GM04503 (cell line): ENCODE data around the gene SCAMP2.

Source experiments
- DNase-seq: peaks from one replicate; pipeline ENCODE4 v3.0.0-alpha.2; 2012; ENCODE audit warnings: low read depth

The SCAMP2 gene

GRCh38 chr15:74838137-74838516 lies 35.0 kb downstream of the SCAMP2 start:
- DNase-seq = no peak

DNA sequence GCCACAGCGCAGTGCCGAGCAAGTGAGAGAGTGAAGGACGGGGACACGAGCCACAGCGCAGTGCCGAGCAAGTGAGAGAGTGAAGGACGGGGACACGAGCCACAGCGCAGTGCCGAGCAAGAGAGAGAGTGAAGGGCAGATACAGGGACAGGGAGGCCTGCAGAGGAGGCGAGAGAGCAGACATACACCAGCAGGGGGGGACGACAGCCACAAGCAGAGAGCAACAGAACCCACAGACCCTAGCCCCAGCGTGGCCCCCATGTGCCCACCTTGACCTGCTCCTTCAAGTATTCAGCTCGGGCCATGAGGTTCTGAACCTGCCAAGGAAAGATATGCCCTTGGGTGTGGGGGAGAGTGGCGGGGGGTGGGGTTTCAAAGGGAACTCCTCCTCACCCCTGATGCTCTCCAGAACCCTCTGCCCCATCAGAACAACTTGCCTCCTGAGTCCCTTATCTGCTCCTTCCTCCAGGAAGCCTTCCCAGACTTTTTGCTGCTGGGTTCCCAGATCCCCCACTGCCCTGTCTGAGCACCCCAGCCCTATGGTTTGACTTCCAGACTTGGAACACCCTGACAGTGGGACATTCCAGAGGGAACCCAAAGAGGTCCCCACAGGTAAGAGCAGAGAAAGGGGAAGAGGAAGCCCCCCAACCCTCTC lies 35.6 kb downstream of the SCAMP2 start:
- DNase-seq = no peak

GRCh38 chr15:74836846-74837245 lies 36.3 kb downstream of the SCAMP2 start:
- DNase-seq = no peak

DNA sequence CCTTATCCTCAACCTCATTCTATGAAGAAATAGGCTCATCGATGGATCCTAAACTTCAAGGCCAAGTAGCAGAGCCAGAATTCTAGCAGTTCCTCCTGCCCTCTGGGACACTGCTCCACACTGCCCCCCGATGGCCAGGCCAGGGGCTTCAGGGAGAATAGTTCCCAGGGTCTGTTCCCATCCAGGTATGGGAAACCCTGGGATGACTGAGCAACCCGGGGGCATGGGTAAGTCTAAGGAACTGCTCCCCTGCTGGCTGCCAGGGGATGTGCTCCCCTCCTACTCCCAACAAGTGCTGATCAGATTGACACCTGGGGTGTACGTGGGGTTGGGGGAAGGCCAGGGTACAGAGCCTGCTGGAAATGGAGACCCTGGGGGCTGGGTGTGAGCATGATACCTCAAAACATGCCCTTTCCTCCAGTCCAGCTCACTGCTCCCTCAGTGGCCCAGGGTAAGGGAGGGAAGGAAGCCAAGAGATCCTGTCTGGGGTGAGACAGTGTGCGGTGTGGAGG lies 37.8 kb downstream of the SCAMP2 start:
- no peak for DNase-seq

DNA sequence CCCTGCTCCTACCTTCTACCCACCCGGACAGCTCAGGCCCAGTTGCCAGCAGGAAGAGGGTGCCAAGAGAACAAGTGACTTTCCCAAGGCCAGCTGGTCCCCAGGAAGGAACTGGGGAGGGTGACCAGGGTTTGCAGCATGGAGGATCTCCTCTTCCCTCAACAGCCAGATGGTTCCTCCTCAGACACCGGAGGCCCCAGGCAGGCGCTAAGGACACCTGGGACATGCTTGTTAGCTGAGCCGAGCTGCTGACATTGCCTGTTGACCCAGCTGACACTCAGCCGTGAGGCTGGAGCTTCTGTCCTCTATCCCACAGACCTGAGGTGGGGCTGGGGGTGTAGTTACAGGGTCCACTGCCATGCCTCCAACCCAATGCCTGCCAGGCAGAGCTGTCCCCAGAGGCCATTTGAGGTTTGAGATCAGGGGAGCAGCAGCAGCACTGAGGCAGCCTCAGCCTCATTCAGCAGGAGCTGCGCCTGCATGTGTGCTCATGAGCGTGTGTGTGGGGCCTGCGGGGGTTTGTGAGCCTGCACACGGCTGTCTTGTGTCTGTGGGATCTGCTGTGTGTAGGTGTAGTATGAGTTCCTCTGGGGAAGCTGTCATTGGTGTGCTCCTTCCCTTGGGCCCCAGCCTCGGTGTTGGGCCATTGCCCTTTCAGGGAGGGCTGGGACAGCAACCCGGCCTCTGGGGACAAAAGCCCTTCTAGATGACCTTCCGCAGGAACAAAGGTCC lies 39.6 kb downstream of the SCAMP2 start:
- no peak for DNase-seq

GRCh38 chr15:74832826-74833225 lies 40.3 kb downstream of the SCAMP2 start:
- no peak for DNase-seq

DNA sequence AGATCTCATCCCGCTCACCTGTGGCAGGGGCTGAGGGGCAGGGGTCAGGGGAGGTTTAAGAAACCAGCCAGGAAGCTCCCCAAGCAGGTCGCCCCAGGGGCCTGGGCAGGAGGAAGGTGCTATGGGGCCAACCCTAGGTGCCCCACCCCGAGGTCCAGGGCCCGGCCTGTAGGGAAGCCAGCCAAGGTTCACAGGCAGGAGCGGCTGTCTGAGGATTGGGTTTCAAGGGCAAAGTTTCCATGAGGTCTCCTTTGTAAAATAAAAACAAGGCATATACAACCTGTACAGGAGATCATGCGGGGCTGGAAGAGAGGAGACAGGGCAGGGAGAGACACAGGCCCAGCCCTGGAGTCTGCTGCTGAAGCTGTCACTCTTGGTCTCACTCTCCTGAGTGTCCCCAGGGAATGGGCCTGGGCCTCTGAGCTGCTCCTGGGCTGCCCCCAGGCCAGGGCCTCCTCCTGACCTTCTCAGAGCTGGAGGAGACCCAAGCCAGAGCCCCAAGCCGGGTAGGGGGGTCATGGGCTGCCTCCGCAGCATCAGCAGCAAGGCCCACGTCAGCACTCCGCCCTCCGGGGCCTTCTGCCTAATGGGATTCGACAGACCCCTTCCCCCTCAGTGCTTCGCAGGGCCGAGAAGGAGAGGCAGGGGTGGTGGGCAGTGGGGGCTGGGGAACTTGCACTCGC lies 41.2 kb downstream of the SCAMP2 start:
- no peak for DNase-seq

GRCh38 chr15:74830868-74831267 lies 42.3 kb downstream of the SCAMP2 start:
- DNase-seq = no peak

DNA sequence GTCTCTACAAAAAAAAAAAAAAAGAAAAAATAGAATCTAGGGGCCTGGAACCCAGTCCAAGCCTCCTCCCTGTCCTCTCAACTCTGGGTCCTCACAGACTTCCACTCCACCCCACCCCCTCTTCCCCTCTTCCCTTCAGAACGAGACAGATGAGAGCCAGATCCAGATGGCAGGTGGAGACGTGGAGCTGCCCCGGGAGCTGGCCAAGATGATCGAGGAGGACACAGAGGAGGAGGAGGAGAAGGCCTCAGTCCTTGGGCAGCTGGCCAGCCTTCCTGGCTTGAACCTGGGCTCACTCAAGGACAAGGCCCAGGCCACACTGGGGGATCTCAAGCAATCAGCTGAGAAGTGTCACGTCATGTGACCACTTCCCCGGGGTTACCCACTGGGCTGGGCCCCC lies 43.2 kb downstream of the SCAMP2 start:
- DNase-seq = no peak

GRCh38 chr15:74829486-74829885 lies 43.7 kb downstream of the SCAMP2 start:
- DNase-seq = no peak

DNA sequence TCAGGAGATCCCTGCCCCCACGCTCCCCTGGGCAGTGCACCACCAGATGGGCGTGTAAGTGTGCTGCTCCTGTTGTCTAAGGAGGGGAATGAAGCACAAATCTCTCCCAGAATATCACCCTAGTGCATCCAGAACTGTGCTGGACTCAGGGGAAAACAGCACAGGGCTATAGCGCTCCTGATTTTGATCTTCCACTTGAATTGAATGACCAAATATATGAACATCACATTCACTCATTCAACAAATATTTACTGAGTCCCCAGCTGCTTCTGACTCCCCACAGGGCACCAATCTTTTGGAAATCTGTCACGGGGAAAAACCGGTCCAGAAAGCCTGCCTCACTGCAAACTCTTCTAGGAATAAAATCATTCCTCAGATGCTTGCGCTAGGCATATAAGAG lies 44.3 kb downstream of the SCAMP2 start:
- DNase-seq = no peak

- DNase-seq = no peak
These were observed 45.6 kb downstream of the SCAMP2 start for GRCh38 chr15:74827614-74828013.

DNA sequence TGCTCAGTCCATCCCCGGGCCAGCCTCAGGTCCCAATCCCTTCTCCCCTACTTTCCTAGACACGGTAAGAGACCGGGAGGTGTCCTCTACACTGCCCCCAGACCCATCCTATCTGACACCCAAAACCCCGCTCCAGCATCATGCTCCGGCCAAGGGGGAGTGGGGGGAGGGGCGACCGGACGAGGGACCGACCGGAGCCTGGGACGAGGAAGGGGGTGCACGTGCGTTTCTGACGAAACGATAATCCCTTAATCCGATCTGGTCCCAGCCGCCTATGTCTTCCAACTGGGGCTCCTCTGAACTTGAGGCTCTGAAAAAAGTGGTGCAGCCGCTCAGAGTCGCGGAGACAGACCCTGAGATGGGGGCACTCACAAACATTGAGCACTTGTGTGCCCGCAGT lies 46.2 kb downstream of the SCAMP2 start:
- no peak for DNase-seq

DNA sequence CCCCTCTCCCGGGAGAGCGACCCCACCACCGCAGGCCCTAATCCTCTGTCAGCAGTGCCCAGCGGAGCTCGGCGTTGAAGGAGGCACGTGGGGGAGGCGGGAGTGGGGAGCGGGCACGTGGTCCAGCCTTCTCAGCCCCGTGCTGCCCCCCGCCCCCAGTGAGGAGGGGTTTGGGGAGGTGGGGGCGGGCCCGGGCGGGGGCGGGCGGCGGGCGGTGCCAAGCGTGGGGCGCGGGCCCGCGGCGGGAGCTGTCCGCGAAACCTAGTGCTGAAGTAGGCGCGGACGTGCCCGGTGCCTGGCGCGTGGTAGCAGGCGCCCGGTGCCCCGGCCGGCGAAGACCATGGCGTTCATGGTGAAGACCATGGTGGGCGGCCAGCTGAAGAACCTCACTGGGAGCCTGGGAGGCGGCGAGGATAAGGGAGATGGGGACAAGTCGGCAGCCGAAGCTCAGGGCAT lies 46.8 kb downstream of the SCAMP2 start, which contains the start of gene CPLX3:
TSS of gene CPLX3 (plus strand) at position 264 of the 456 bp plus-strand sequence. CDS start at position 341, 77 bp downstream.
- DNase-seq = no peak

DNA sequence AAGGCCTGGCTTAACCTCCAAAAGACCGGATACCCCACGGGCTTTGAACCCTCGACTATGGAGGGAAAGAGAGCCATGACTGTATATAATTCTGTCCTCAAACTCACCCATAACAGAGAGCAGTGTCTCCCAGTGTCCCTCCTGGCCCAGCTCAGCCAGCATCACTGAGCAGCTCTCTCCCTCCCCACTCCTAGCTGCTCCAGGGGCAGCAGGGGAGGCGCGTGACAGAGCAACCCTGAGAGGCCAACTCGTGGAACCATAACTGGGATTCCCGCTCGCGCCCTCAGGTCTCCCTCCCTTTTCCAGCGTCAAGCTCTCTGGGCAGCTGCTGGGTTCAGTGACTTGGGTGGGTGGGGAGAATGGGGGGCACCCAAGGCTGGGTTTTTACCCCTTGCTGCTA lies 47.3 kb downstream of the SCAMP2 start:
- DNase-seq = no peak

DNA sequence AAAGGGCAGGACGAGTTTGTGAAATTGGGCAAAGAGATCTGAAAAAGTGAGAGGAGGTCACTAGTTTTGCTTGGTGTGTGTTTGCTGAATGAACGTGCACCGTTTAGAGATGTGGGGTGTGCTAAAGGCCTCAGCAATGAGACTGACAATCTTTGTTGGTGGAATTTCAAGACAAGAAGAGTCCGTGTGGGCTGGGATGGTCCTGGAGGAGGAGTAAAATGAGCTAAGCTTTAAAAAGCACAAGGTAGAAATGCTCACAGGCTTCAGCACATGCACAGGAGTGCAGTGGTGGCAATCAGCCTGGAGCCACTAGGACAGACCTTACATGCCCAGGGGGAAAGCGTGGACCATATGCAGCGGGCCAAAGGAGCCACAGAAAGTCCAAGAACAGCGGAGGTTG lies 48.2 kb downstream of the SCAMP2 start:
- DNase-seq = no peak

- DNase-seq = no peak
These were observed 49.8 kb downstream of the SCAMP2 start for GRCh38 chr15:74823324-74823723.

DNA sequence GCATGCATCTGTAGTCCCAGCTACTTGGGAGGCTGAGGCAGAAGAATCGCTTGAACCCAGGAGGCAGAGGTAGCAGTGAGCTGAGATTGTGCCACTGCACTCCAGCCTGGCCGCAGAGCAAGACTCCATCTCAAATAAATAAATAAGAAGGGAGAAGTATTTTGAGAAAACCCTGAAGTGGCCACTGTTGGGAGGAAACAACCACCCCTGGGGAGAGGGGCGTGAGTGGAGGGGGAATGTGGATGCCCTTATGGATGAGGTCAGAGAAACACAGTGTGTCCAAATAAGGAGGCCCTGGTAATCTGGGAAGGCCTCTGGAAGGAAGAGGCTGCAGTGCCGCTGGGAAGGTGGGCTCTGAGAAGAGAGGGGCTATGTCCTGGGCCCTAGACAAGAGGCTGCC lies 50.9 kb downstream of the SCAMP2 start:
- no peak for DNase-seq

GRCh38 chr15:74821790-74822158 lies 51.4 kb downstream of the SCAMP2 start:
- DNase-seq = no peak

DNA sequence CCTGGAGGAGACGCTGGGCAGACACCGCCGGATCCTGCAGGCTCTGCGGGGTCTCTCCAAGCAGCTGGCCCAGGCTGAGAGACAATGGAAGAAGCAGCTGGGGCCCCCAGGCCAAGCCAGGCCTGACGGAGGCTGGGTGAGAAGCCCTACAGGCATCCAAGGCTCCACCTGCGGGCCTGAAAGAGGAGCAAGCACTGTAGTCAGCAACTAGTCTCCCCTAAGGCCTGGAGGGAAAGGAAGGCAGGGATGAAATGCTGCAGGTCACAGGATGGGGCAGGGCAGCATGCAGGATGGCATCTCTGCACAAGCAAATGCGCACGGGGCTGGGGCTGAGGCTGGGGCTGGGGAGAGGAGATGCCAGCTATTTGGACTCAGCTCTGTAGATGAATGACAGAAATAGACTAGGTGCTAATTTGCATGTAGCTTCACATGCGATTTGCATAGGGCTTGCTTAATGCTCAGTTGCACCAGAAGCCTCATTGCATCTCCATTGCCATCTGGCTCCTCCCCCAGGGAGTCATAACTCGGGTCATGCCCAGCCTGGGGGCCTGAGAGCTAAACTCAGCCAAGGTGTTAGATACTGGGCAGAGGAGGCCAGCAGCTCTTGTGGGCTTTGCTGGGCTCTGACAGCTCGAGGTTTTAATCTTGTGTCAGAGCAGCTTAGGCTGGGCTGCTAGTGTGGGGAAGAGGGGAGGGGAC lies 51.9 kb downstream of the SCAMP2 start:
- no peak for DNase-seq

DNA sequence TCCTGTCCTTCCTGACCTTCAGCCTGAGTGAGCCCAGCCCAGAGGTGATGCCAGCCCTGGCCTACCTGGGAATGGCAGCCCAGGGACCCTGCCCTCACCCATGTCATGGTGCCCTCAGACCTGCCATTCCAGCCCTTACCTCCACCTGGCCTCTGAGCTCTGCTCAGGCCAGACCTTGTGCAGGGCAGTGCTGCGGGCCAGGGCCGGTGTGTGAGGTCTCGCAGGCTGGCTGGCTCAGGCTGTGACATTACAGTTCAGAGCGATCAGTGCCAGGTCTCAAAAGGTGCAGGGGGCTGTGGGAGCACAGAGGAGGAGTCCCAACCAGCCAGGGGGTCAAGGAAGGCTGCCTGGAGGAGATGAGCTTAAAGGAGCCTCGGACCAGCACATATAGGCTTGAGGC lies 53.1 kb downstream of the SCAMP2 start:
- DNase-seq = no peak

DNA sequence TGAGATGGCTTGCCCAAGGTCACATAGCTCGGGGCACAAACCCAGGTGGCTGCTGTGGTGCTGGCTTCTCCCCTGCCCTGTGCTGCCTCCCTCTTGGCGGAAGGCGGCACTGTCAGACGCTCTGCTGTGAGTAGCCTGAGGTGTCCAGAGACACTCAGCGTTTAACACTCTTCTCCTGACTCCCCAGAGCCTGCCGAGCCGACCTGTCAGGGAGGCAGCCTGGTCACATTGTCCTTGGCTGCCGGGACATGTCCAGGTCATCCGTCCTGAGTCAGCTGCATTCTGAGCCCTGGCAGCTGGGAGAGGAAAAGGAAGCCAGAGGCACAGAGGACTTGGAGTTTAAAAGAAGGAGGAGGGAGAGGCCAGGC lies 55.8 kb downstream of the SCAMP2 start:
- no peak for DNase-seq
